HepG2 (cell line): ENCODE results near the gene FMOD. TPM values are rescaled to one million over a fixed set of nuclear protein-coding genes. Genes with fewer than 3 reads are reported as not detected.

ENCODE experiments used
- ATAC-seq: fragments of 200-7000 bp; cut with Tn5 transposase; 3 replicates; pipeline ENCODE4 v1.9.1; 2020; ENCODE audit warnings: mild to moderate bottlenecking, moderate library complexity
- BruUV-seq: library from RNA; stranded (reverse); fragments of 400-500 nt; replicated peaks from 2 replicates; lab custom pipeline; 2021; lab: Mats Ljungman, UMichigan
- CTCF ChIA-PET: fragments of 300-600 bp; formaldehyde crosslinking; extraction: SDS; loops from one replicate; lab custom pipeline; 2021; ENCODE audit warnings: low total read pairs, inconsistent platforms, low intra/inter-chr PET ratio; lab: Yijun Ruan, JAX
- POLR2A ChIA-PET: fragments of 350-600 bp; sonication (Branson Sonifier 250); formaldehyde crosslinking; loops from one replicate; lab custom pipeline; 2020; ENCODE audit warnings: antibody characterized with exemption, inconsistent platforms; lab: Yijun Ruan, JAX
- DNase-seq: peaks from one replicate; pipeline ENCODE4 v3.0.0-alpha.2; 2015; ENCODE audit warnings: low spot score
- FAIRE-seq: peaks from 3 replicates; lab custom pipeline; 2011; peaks lifted over from hg19 to GRCh38; lab: Jason Lieb, UNC
- H2AFZ ChIP-seq: one replicate; pipeline ENCODE4 v1.6.1; 2011; ENCODE audit warnings: low read length, inconsistent platforms
- H3K27ac ChIP-seq: fragments of 300-600 bp; 3 replicates; pipeline ENCODE4 v1.8.0; 2011; ENCODE audit warnings: mixed run types, mild to moderate bottlenecking, mixed read lengths, low read length, inconsistent platforms; ENCODE audit not compliant: insufficient read depth; ENCODE audit errors: extremely low read length
- H3K27me3 ChIP-seq, 2 experiments: fragments of 200-600 bp in 1 of 2; 2 replicates in 1 of 2; 3 replicates in 1 of 2; pipeline versions ENCODE4 v1.6.0 to v1.8.0; 2011; ENCODE audit warnings: low read length in 2 of 2, mild to moderate bottlenecking in 2 of 2, moderate library complexity in 2 of 2, inconsistent platforms in 1 of 2; ENCODE audit not compliant: insufficient read depth in 2 of 2, control insufficient read depth in 1 of 2
- H3K36me3 ChIP-seq, 2 experiments: fragments of 200-600 bp in 1 of 2; replicated peaks in 1 of 2; 2 replicates in 1 of 2; 3 replicates in 1 of 2; pipeline versions ENCODE4 v1.5.1 to v1.8.0; 2011; ENCODE audit warnings: low read length in 2 of 2, inconsistent platforms in 1 of 2; ENCODE audit not compliant: insufficient read depth in 2 of 2, control insufficient read depth in 1 of 2
- H3K4me1 ChIP-seq: 2 replicates; pipeline ENCODE4 v1.5.1; 2012; ENCODE audit warnings: low read length, inconsistent platforms; ENCODE audit not compliant: insufficient read depth
- H3K4me2 ChIP-seq: 2 replicates; pipeline ENCODE4 v1.6.0; 2011; ENCODE audit warnings: low read depth, low read length, inconsistent platforms
- H3K4me3 ChIP-seq, 3 experiments: fragments of 200-600 bp in 1 of 3; sonication (generic), shearing (Covaris generic) in 1 of 3; replicated peaks in 1 of 3; 2 replicates each; pipeline ENCODE4 v1.5.1; 2011 to 2016; ENCODE audit warnings: low read length in 3 of 3, inconsistent platforms in 2 of 3, low read depth in 2 of 3, mild to moderate bottlenecking in 2 of 3, control low read depth in 1 of 3, mixed read lengths in 1 of 3; ENCODE audit not compliant: insufficient read depth in 1 of 3
- H3K79me2 ChIP-seq: one replicate; pipeline ENCODE4 v1.6.1; 2011; ENCODE audit warnings: low read length, inconsistent platforms; ENCODE audit not compliant: insufficient read depth
- H3K9ac ChIP-seq: 2 replicates; pipeline ENCODE4 v1.6.0; 2011; ENCODE audit warnings: mild to moderate bottlenecking, low read depth, low read length, inconsistent platforms; ENCODE audit not compliant: insufficient read depth
- H3K9me3 ChIP-seq: 2 replicates; pipeline ENCODE4 v1.5.1; 2012; ENCODE audit warnings: mild to moderate bottlenecking, low read length
- H4K20me1 ChIP-seq: 2 replicates; pipeline ENCODE4 v1.6.0; 2011; ENCODE audit warnings: inconsistent platforms, mild to moderate bottlenecking, low read length, moderate library complexity; ENCODE audit not compliant: insufficient read depth
- AGO1 ChIP-seq: fragments of 200-400 bp; formaldehyde crosslinking; IDR thresholded peaks from 2 replicates; pipeline ENCODE4 v1.6.1; 2017; ENCODE audit warnings: mild to moderate bottlenecking, low read depth, low read length, moderate library complexity; ENCODE audit not compliant: poor library complexity, severe bottlenecking
- ATF7 ChIP-seq, 2 experiments: fragments of 450-650 bp in 1 of 2; sonication (generic) in 1 of 2; formaldehyde crosslinking in 1 of 2; IDR thresholded peaks; 2 replicates each; pipeline versions ENCODE4 v1.4.0 to v1.6.1; 2016 to 2020; ENCODE audit warnings: antibody characterized with exemption in 1 of 2, mild to moderate bottlenecking in 1 of 2, missing genetic modification reagents in 1 of 2
- CSRNP2 ChIP-seq: sonication (generic); formaldehyde crosslinking; conservative IDR thresholded peaks from 2 replicates; pipeline ENCODE4 v1.8.0; 2022; ENCODE audit warnings: low read depth, missing genetic modification reagents
- HDAC2 ChIP-seq: sonication (generic); formaldehyde crosslinking; IDR thresholded peaks from 2 replicates; pipeline ENCODE4 v1.4.0; 2020; ENCODE audit warnings: missing genetic modification reagents
- NCOR1 ChIP-seq: fragments of 200-600 bp; sonication (generic); IDR thresholded peaks from 2 replicates; pipeline ENCODE4 v1.7.0; 2017; ENCODE audit warnings: antibody characterized with exemption, low read length, borderline replicate concordance
- RFX5 ChIP-seq: IDR thresholded peaks from 2 replicates; pipeline ENCODE4 v1.6.1; 2011; ENCODE audit warnings: low read depth, low read length, improper control_type of control experiment
- SOX5 ChIP-seq: IDR thresholded peaks from 2 replicates; pipeline ENCODE4 v1.6.1; 2016; ENCODE audit warnings: borderline replicate concordance
- ZFAT ChIP-seq: sonication (generic); formaldehyde crosslinking; conservative IDR thresholded peaks from 2 replicates; pipeline ENCODE4 v1.8.1; 2023; ENCODE audit warnings: missing genetic modification reagents, inconsistent platforms
- ZNF589 ChIP-seq: sonication (generic); formaldehyde crosslinking; conservative IDR thresholded peaks from 2 replicates; pipeline ENCODE4 v1.8.0; 2022; ENCODE audit warnings: mild to moderate bottlenecking, moderate library complexity, missing genetic modification reagents
- WGBS: methylation state at CpG from one replicate; pipeline ENCODE4 v1.1.6; 2017; ENCODE audit warnings: low lambda C conversion rate; 5-methylcytosine and 5-hydroxymethylcytosine counted together
- in situ Hi-C: cut with HindIII; loops from 2 replicates; pipeline ENCODE4 v1.10.0; 2017; ENCODE audit warnings: low pct_unique_long_range_greater_than_20kb; ENCODE audit not compliant: extremely low pct_ligation_motif_present
- intact Hi-C: fragments of 100-400 bp; cut with micrococcal nuclease; formaldehyde crosslinking; loops from one replicate; pipeline ENCODE4 v1.10.0; 2022; ENCODE audit not compliant: unreplicated experiment
- polyA plus RNA-seq, 8 experiments: library from polyadenylated mRNA; depleted of rRNA in 3 of 8; stranded (reverse) in 7 of 8; unstranded in 1 of 8; fragments of >200 nt; fragmentation: Illumina TruSeq in 4 of 8; extraction: Trizol in 4 of 8; gene quantifications; 2 replicates each; pipeline versions ENCODE4 v1.2.1 to v1.2.3, GENCODE V29; 2011 to 2016; ENCODE audit warnings: low read depth in 4 of 8, missing spikeins in 1 of 8, mixed read lengths in 1 of 8; ENCODE audit not compliant: insufficient read depth in 1 of 8
- total RNA-seq, 5 experiments: library from RNA; depleted of rRNA; stranded (reverse); fragments of >200 nt; fragmentation: Illumina TruSeq; extraction: Trizol; gene quantifications; 2 replicates each; pipeline ENCODE4 v1.2.3, GENCODE V29; 2016; ENCODE audit warnings: low read depth in 1 of 5
- TF ChIP-seq, protein P1 (sequence below): sonication (generic); formaldehyde crosslinking; IDR thresholded peaks from 2 replicates; pipeline ENCODE4 v1.4.0; 2020; ENCODE audit warnings: missing genetic modification reagents

FMOD gene
- total and polyA plus RNA-seq, 2 of the 13 experiments (the other 11 are each of a cell fraction or from before 2014, with no cell fraction given), result 0.08 TPM; not detected in 1

- no peak for TF ChIP-seq CSRNP2 (CRISPR knock-in tag)
These were observed 973 bp downstream of the FMOD start (continued) for GRCh38 chr1:203349773-203350524.

- no peak for ATAC-seq
- POLR2A ChIA-PET, result no interaction called here
- H3K4me3 ChIP-seq, result no peak overlapping the region
- in situ Hi-C loops (no loop called here), intact Hi-C loops (no loop called here)
- no peaks in the 10 kb centered on the region for H4K20me1 ChIP-seq
- CTCF ChIA-PET, result no interaction called here
- peaks cover 1 to 4% of the 10 kb centered on the region in 2 experiments; a peak in 2 of 5 replicates for H3K27me3 ChIP-seq
- no peak overlapping the region for H3K9ac ChIP-seq
- no peak overlapping the region for H3K27ac ChIP-seq
- TF ChIP-seq ATF7 (IDR thresholded peaks at IDR 0.05), result no peak
- TF ChIP-seq ATF7 (CRISPR knock-in tag; IDR thresholded peaks at IDR 0.05), result no peak
- no peak for TF ChIP-seq NCOR1
- TF ChIP-seq ZFAT (CRISPR knock-in tag), result no peak
- TF ChIP-seq, protein P1, sequence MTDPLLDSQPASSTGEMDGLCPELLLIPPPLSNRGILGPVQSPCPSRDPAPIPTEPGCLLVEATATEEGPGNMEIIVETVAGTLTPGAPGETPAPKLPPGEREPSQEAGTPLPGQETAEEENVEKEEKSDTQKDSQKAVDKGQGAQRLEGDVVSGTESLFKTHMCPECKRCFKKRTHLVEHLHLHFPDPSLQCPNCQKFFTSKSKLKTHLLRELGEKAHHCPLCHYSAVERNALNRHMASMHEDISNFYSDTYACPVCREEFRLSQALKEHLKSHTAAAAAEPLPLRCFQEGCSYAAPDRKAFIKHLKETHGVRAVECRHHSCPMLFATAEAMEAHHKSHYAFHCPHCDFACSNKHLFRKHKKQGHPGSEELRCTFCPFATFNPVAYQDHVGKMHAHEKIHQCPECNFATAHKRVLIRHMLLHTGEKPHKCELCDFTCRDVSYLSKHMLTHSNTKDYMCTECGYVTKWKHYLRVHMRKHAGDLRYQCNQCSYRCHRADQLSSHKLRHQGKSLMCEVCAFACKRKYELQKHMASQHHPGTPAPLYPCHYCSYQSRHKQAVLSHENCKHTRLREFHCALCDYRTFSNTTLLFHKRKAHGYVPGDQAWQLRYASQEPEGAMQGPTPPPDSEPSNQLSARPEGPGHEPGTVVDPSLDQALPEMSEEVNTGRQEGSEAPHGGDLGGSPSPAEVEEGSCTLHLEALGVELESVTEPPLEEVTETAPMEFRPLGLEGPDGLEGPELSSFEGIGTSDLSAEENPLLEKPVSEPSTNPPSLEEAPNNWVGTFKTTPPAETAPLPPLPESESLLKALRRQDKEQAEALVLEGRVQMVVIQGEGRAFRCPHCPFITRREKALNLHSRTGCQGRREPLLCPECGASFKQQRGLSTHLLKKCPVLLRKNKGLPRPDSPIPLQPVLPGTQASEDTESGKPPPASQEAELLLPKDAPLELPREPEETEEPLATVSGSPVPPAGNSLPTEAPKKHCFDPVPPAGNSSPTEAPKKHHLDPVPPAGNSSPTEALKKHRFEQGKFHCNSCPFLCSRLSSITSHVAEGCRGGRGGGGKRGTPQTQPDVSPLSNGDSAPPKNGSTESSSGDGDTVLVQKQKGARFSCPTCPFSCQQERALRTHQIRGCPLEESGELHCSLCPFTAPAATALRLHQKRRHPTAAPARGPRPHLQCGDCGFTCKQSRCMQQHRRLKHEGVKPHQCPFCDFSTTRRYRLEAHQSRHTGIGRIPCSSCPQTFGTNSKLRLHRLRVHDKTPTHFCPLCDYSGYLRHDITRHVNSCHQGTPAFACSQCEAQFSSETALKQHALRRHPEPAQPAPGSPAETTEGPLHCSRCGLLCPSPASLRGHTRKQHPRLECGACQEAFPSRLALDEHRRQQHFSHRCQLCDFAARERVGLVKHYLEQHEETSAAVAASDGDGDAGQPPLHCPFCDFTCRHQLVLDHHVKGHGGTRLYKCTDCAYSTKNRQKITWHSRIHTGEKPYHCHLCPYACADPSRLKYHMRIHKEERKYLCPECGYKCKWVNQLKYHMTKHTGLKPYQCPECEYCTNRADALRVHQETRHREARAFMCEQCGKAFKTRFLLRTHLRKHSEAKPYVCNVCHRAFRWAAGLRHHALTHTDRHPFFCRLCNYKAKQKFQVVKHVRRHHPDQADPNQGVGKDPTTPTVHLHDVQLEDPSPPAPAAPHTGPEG (CRISPR knock-in tag), result no peak
- TF ChIP-seq SOX5 (CRISPR knock-in tag), result no peak
- TF ChIP-seq AGO1, result no peak
- TF ChIP-seq ZNF589 (CRISPR knock-in tag), result no peak
- TF ChIP-seq HDAC2 (CRISPR knock-in tag), result no peak
- TF ChIP-seq RFX5, result no peak
- H3K36me3 ChIP-seq, result no peaks in the 10 kb centered on the region
- H2AFZ ChIP-seq, result no peak overlapping the region
- WGBS, result 45% methylated on average over 1 of the region's 1 CpG
- no peaks in the 10 kb centered on the region for H3K9me3 ChIP-seq
- H3K4me2 ChIP-seq, result no peak overlapping the region
- peaks cover 16% of the 10 kb centered on the region for H3K4me1 ChIP-seq
- no peak for FAIRE-seq
- no peaks in the 10 kb centered on the region for H3K79me2 ChIP-seq
- no TSS peak for BruUV-seq
- DNase-seq, result no peak
These were observed 1.8 kb downstream of the FMOD start for GRCh38 chr1:203349166-203349565.
